ENCODE measurements around the gene OPTC. TPM values are rescaled to one million over a fixed set of nuclear protein-coding genes. Genes with fewer than 3 reads are reported as not detected.
"Not testable (repeated sequence)": the region's sequence is repeated elsewhere in the genome, so short reads cannot be mapped to it uniquely, and the experiment has no call there.

OPTC gene
- total and polyA plus RNA-seq, 5 experiments from 2014 or later = not detected

GRCh38 chr1:203513585-203514031, 19.7 kb downstream of the OPTC start:
- peaks cover 17 to 33% (median 27%) of the 10 kb centered on the region in 4 donors for H3K4me1 Mint-ChIP-seq
- POLR2A ChIA-PET = no interaction called here
- peak overlapping the region; percentile 31 to 92 (median 83) for H3K27ac Mint-ChIP-seq
- ATAC-seq = peak; percentile 23 to 37
- H3K27me3 Mint-ChIP-seq = peaks cover 0 to 5% (median 1%) of the 10 kb centered on the region in 5 donors
- peak overlapping the region in 8 of 10 donors; percentile 22 to 60 (median 47) for H3K4me3 Mint-ChIP-seq
- H3K9me3 Mint-ChIP-seq = no peaks in the 10 kb centered on the region
- no peaks in the 10 kb centered on the region for H3K36me3 Mint-ChIP-seq
- DNase-seq = no peak

GRCh38 chr1:203516184-203516583, 22.2 kb downstream of the OPTC start:
- no peaks in the 10 kb centered on the region for H3K36me3 Mint-ChIP-seq
- peaks cover 15 to 33% (median 26%) of the 10 kb centered on the region in 4 donors for H3K4me1 Mint-ChIP-seq
- H3K9me3 Mint-ChIP-seq = no peaks in the 10 kb centered on the region
- no peak overlapping the region for H3K4me3 Mint-ChIP-seq
- DNase-seq (no peak), ATAC-seq (no peak)
- H3K27me3 Mint-ChIP-seq = peaks cover 0 to 5% (median 2%) of the 10 kb centered on the region in 5 donors
- POLR2A ChIA-PET = no interaction called here
- peak overlapping the region in 1 of 10 donors; percentile 74 for H3K27ac Mint-ChIP-seq

GRCh38 chr1:203516906-203517305, 23.0 kb downstream of the OPTC start:
- H3K36me3 Mint-ChIP-seq = no peaks in the 10 kb centered on the region
- H3K4me3 Mint-ChIP-seq = no peak overlapping the region
- H3K4me1 Mint-ChIP-seq = peaks cover 15 to 33% (median 26%) of the 10 kb centered on the region in 4 donors
- POLR2A ChIA-PET = no interaction called here
- no peak for DNase-seq
- ATAC-seq = no peak
- H3K27me3 Mint-ChIP-seq = peaks cover 0 to 5% (median 2%) of the 10 kb centered on the region in 5 donors
- H3K9me3 Mint-ChIP-seq = no peaks in the 10 kb centered on the region
- H3K27ac Mint-ChIP-seq = no peak overlapping the region

- Mint-ChIP-seq H3K36me3 (no peaks in the 10 kb centered on the region), H3K27me3 (peaks cover 0 to 5% (median 2%) of the 10 kb centered on the region in 5 donors), H3K4me3 (no peak overlapping the region), H3K4me1 (peaks cover 13 to 29% (median 22%) of the 10 kb centered on the region in 4 donors), H3K9me3 (no peaks in the 10 kb centered on the region), H3K27ac (no peak overlapping the region)
- POLR2A ChIA-PET = no interaction called here
- ATAC-seq (no peak), DNase-seq (no peak)
Measured at GRCh38 chr1:203517426-203518110, 23.6 kb downstream of the OPTC start.

DNA sequence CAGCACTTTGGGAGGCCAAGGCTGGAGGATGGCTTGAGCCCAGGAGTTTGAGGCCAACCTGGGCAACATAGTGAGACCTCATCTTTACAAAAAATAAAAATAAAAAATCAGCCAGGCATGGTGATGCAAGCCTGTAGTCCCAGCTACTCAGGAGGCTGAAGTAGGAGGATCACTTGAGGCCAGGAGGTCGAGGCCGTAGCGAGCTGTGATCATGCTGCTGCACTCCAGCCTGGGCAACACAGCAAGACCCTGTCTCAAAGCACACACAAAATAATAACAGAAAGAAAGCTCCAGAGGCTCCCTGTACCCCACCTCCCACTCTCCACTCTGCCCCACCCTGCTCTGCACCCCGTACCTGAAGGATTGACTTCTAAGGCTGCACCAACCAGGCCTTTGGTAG, 24.2 kb downstream of the OPTC start:
- peaks cover 9 to 23% (median 17%) of the 10 kb centered on the region in 4 donors for H3K4me1 Mint-ChIP-seq
- H3K4me3 Mint-ChIP-seq, POLR2A ChIA-PET, H3K27me3 Mint-ChIP-seq, H3K9me3 Mint-ChIP-seq, DNase-seq, H3K27ac Mint-ChIP-seq, ATAC-seq, H3K36me3 Mint-ChIP-seq: not testable (repeated sequence)

GRCh38 chr1:203518541-203518940, 24.6 kb downstream of the OPTC start:
- no peak for ATAC-seq
- DNase-seq = no peak
- Mint-ChIP-seq H3K9me3 (no peaks in the 10 kb centered on the region), H3K27me3 (peaks cover 0 to 5% (median 2%) of the 10 kb centered on the region in 5 donors), H3K36me3 (no peaks in the 10 kb centered on the region), H3K4me1 (peaks cover 6 to 19% (median 13%) of the 10 kb centered on the region in 4 donors), H3K27ac (peak overlapping the region in 1 of 10 donors; percentile 17), H3K4me3 (no peak overlapping the region)
- POLR2A ChIA-PET = no interaction called here

DNA sequence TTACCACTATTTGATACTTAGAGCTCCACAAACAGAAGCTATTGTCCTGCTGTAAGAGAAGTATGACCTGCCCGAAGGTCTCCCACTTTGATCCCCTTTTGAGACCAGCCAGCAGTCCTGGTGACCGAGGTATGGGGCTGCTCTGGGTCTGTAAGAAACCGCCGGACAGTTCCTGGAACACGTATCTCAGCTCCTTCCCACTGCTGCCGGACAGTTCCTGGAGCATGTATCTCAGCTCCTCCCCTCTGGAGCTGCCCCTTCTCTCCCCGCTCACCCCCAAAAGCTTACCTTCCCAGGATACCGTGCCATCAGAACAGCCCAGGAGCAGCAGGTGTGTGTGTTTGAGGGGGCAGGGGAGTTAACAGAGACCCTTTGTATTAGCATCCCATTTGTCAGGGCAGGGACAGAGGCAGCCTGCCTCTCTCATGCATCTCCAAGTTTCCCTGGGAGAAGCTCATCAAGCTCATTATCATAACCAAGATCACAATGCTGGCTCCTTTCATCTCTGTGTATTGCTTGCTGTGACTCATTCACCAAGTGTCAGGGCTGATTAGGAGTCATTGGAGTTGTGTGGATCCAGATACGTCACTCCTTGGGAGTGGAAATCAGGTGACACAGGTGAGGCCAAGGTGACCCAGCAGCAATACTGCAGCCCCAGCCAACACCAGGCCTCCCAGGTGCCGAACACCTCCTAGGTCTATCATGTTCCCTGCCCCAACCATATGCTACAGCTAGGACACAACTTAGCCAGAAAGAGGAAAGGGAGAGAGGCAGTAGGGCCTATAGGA, 25.3 kb downstream of the OPTC start:
- no peak for ATAC-seq
- H3K27ac Mint-ChIP-seq = peak overlapping the region in 1 of 10 donors; percentile 30
- no peaks in the 10 kb centered on the region for H3K36me3 Mint-ChIP-seq
- H3K4me1 Mint-ChIP-seq = peaks cover 5 to 12% (median 7%) of the 10 kb centered on the region in 4 donors
- no peak for DNase-seq
- no peak overlapping the region for H3K4me3 Mint-ChIP-seq
- H3K9me3 Mint-ChIP-seq = no peaks in the 10 kb centered on the region
- peaks cover 0 to 5% (median 2%) of the 10 kb centered on the region in 5 donors for H3K27me3 Mint-ChIP-seq
- POLR2A ChIA-PET = interaction anchor here (0.8 kb wide), 1 partner anchor 9 kb away, joined by 4 read pairs; no protein-coding TSS in a partner anchor

DNA sequence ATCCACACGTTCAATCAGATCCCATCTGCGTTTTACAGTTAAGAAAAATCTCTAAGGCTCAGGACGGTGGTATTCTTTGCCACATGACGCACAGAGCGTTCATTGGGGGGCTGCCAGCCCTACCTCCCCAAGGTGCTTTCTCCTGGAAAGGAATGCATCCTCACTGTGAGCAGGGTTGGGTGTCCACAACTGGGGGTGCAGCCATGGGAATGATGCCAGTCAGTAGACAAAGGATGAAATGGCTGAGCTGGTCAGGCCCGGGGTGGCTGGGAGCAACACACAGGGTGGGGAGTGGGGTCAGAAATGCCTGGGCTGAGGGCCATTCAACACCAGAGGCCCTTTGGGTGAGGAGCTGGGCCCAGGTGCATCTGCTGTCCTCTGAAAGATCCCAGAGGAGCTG, 25.9 kb downstream of the OPTC start:
- H3K4me1 Mint-ChIP-seq = peaks cover 2 to 7% (median 3%) of the 10 kb centered on the region in 4 donors
- H3K27ac Mint-ChIP-seq = no peak overlapping the region
- ATAC-seq = no peak
- no peak for DNase-seq
- no peaks in the 10 kb centered on the region for H3K36me3 Mint-ChIP-seq
- no peaks in the 10 kb centered on the region for H3K9me3 Mint-ChIP-seq
- POLR2A ChIA-PET = interaction anchor here (0.8 kb wide), 1 partner anchor 10 kb away, joined by 4 read pairs; no protein-coding TSS in a partner anchor
- H3K27me3 Mint-ChIP-seq = peaks cover 0 to 5% (median 2%) of the 10 kb centered on the region in 5 donors
- H3K4me3 Mint-ChIP-seq = no peak overlapping the region

DNA sequence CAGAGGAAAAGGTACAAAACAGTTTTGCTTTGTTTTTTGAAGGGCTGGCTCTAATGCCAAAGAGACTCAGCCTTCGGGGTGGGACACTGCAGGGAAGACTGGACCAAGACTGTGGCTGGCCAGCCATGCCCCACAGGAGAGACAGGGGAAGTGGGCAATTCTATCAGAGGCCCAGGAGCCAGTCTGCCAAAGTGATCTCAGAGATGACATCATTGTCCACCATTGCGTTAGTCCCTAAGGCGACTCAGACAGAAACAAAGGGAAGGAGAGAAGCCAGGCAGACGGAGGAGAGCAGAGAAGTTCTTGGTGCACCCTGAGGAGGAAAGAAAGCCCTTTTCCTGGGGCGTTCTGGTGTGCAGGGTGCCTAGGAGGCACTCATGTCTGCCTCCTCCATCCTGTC, 26.4 kb downstream of the OPTC start:
- no peaks in the 10 kb centered on the region for H3K9me3 Mint-ChIP-seq
- H3K36me3 Mint-ChIP-seq = no peaks in the 10 kb centered on the region
- H3K4me1 Mint-ChIP-seq = peaks cover 1 to 4% (median 2%) of the 10 kb centered on the region in 4 donors
- H3K27ac Mint-ChIP-seq = no peak overlapping the region
- ATAC-seq = no peak
- POLR2A ChIA-PET = interaction anchor here (0.8 kb wide), 1 partner anchor 10 kb away, joined by 4 read pairs; no protein-coding TSS in a partner anchor
- H3K27me3 Mint-ChIP-seq = peaks cover 0 to 3% (median 2%) of the 10 kb centered on the region in 5 donors
- no peak for DNase-seq
- no peak overlapping the region for H3K4me3 Mint-ChIP-seq

GRCh38 chr1:203521074-203521794, 27.3 kb downstream of the OPTC start:
- ATAC-seq (no peak), DNase-seq (no peak)
- peaks cover 0 to 3% (median 0%) of the 10 kb centered on the region in 5 donors for H3K27me3 Mint-ChIP-seq
- POLR2A ChIA-PET = interaction anchor here (0.6 kb wide), 1 partner anchor 32 kb away, joined by 3 read pairs; no protein-coding TSS in a partner anchor
- H3K4me3 Mint-ChIP-seq = no peak overlapping the region
- peak overlapping the region in 2 of 10 donors; percentile 65 to 72 for H3K27ac Mint-ChIP-seq
- no peaks in the 10 kb centered on the region for H3K9me3 Mint-ChIP-seq
- no peaks in the 10 kb centered on the region for H3K36me3 Mint-ChIP-seq
- H3K4me1 Mint-ChIP-seq = peaks cover 0 to 2% (median 0%) of the 10 kb centered on the region in 4 donors

DNA sequence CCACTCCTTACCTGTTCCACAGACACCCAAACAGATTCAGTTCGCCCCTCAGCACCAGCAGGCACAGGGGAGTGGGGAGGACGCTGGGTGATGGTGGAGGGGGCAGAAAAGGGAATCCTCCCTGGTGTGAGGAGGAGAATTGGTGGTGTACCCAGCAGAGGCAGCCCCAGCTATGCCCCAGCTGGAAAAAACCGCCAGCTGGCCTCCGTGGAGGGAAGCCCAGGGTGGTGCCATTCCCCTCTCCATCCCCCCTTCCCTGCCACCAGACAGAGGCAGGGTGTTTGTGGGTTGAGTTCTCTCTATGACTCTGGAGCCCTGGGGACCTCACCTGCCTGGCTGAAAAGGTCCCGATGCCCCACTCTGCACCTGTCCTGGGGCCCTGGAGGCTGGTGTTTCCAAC, 27.9 kb downstream of the OPTC start:
- ATAC-seq = no peak
- Mint-ChIP-seq H3K27ac (peak overlapping the region in 1 of 10 donors; percentile 65), H3K4me1 (peaks cover 0 to 2% (median 0%) of the 10 kb centered on the region in 4 donors), H3K36me3 (no peaks in the 10 kb centered on the region), H3K9me3 (no peaks in the 10 kb centered on the region), H3K4me3 (no peak overlapping the region), H3K27me3 (peaks cover 0 to 3% (median 0%) of the 10 kb centered on the region in 5 donors)
- DNase-seq = no peak
- POLR2A ChIA-PET = interaction anchor here (0.6 kb wide), 1 partner anchor 33 kb away, joined by 3 read pairs; no protein-coding TSS in a partner anchor

DNA sequence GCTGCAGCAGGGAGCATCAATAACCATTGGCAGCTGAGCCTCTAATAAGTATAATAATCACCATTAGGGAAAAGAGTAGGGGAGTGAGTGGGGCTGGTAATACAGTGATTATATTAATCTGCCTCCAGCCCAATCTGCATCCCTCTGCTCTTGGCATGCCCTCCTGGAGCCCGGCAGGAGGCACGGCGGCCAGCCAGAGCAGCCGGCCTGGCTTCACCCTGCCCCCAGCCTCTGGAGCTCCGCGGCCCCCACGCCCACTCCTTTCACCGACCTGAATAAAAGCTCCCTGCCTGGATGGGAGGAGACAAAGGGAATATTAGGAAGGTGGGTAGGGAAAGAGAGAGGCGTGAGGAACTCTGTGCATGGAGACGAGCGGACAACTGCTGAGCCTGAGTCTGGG, 28.3 kb downstream of the OPTC start:
- H3K4me3 Mint-ChIP-seq = no peak overlapping the region
- peaks cover 0 to 3% (median 0%) of the 10 kb centered on the region in 5 donors for H3K27me3 Mint-ChIP-seq

More for the DNA sequence above, 28.3 kb downstream of the OPTC start:
- Mint-ChIP-seq H3K27ac (peak overlapping the region in 1 of 10 donors; percentile 43), H3K9me3 (no peaks in the 10 kb centered on the region), H3K36me3 (no peaks in the 10 kb centered on the region), H3K4me1 (peaks cover 0 to 2% (median 0%) of the 10 kb centered on the region in 4 donors)
- no peak for ATAC-seq
- DNase-seq = no peak
- POLR2A ChIA-PET = no interaction called here
